HUES48 (cell line): ENCODE data around the gene HCST.

ENCODE experiments used
- H3K27ac ChIP-seq: one replicate; pipeline ENCODE4 v1.7.0; 2013; ENCODE audit warnings: low read depth, low read length, inconsistent platforms
- H3K27me3 ChIP-seq: 2 replicates; pipeline ENCODE4 v1.6.1; 2013; ENCODE audit warnings: mild to moderate bottlenecking, low read length; ENCODE audit not compliant: control insufficient read depth, insufficient read depth
- H3K36me3 ChIP-seq: 2 replicates; pipeline ENCODE4 v1.6.1; 2013; ENCODE audit warnings: low read length; ENCODE audit not compliant: control insufficient read depth, insufficient read depth
- H3K4me1 ChIP-seq: 2 replicates; pipeline ENCODE4 v1.6.1; 2013; ENCODE audit warnings: mild to moderate bottlenecking, low read length; ENCODE audit not compliant: control insufficient read depth, insufficient read depth
- H3K4me3 ChIP-seq: 2 replicates; pipeline ENCODE4 v1.5.1; 2013; ENCODE audit warnings: mild to moderate bottlenecking, low read depth, low read length
- H3K9ac ChIP-seq: 2 replicates; pipeline ENCODE4 v1.6.1; 2013; ENCODE audit warnings: mild to moderate bottlenecking, low read depth, low read length, moderate library complexity
- H3K9me3 ChIP-seq: 2 replicates; pipeline ENCODE4 v1.6.1; 2013; ENCODE audit warnings: low read length; ENCODE audit not compliant: control insufficient read depth, insufficient read depth

HCST gene

GRCh38 chr19:35949131-35949530, 46.8 kb downstream of the HCST start:
- H3K4me3 ChIP-seq = no peak overlapping the region
- no peaks in the 10 kb centered on the region for H3K36me3 ChIP-seq
- H3K9ac ChIP-seq = no peak overlapping the region
- no peaks in the 10 kb centered on the region for H3K9me3 ChIP-seq
- no peak overlapping the region for H3K27ac ChIP-seq
- no peaks in the 10 kb centered on the region for H3K4me1 ChIP-seq
- no peaks in the 10 kb centered on the region for H3K27me3 ChIP-seq
